Lower lobe of right lung (tissue), 2 donors: ENCODE data around the gene NDUFC2. TPM values are rescaled to one million over a fixed set of nuclear protein-coding genes. Genes with fewer than 3 reads are reported as not detected.

Source experiments
- ATAC-seq, 2 donors: fragments of 200-7000 bp; cut with Tn5 transposase; one replicate each; pipeline ENCODE4 v1.9.1; 2020 to 2022; ENCODE audit warnings: mild to moderate bottlenecking in 2 of 2, moderate library complexity in 2 of 2
- DNase-seq: peaks from one replicate; pipeline ENCODE4 v3.0.0-alpha.2; 2020
- H3K27ac ChIP-seq: fragments of 200-600 bp; one replicate; pipeline ENCODE4 v1.8.0; 2022
- H3K27me3 ChIP-seq: fragments of 200-600 bp; one replicate; pipeline ENCODE4 v1.8.0; 2022; ENCODE audit warnings: low read depth
- H3K36me3 ChIP-seq: fragments of 200-600 bp; one replicate; pipeline ENCODE4 v1.8.0; 2022; ENCODE audit warnings: mild to moderate bottlenecking
- H3K4me1 ChIP-seq: fragments of 200-600 bp; one replicate; pipeline ENCODE4 v1.8.0; 2022
- H3K4me3 ChIP-seq: fragments of 200-600 bp; one replicate; pipeline ENCODE4 v1.8.0; 2022; ENCODE audit warnings: mild to moderate bottlenecking
- H3K9me3 ChIP-seq: fragments of 200-600 bp; one replicate; pipeline ENCODE4 v1.8.0; 2022
- intact Hi-C: fragments of 100-400 bp; cut with DNase I; formaldehyde crosslinking; loops from one replicate; pipeline ENCODE4 v1.11.0; 2022
- total RNA-seq: library from RNA; stranded (reverse); fragmentation: NEBNext Ultra II Directional; extraction: Animal tissue kit (Norgen Biotek cat#: 25700); gene quantifications from one replicate; pipeline ENCODE4 v1.2.1, GENCODE V29; 2021
- TF ChIP-seq, protein P1 (sequence below): fragments of 200-600 bp; IDR thresholded peaks from one replicate; pipeline ENCODE4 v1.8.0; 2022; ENCODE audit warnings: antibody characterized with exemption, mild to moderate bottlenecking
- donor health status: DM: no; HTN: yes; CAD: no; lungs with severe emphysema.

NDUFC2 gene
- total RNA-seq, 1 donor from 2014 or later = 130 TPM

DNA sequence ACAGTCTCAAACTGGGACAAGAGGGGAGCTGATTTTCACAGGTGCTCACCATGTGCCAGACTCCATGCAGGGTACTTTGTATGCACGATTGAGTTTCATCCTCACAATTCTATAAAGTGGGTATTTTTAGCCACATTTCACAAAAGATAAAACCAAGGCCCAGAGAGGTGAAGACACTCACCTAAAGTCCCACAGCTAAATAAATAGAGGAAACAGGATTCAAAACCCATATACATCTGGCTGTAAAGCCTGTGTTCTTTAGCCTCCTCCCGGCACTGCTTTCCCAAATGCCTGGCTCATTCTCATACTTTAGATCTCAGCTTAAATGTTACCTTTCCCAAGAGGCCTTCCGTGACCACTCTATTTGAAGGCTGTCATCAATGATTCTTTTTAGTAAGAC is 43.3 kb downstream of the NDUFC2 start:
- no peak for ATAC-seq
- intact Hi-C loops = no loop called here
- Histone ChIP-seq H3K4me1 (peaks cover 24% of the 10 kb centered on the region), H3K27ac (no peak overlapping the region), H3K36me3 (no peaks in the 10 kb centered on the region), H3K4me3 (no peak overlapping the region), H3K27me3 (no peaks in the 10 kb centered on the region), H3K9me3 (no peaks in the 10 kb centered on the region)
- no peak for DNase-seq
- TF ChIP-seq, protein P1, sequence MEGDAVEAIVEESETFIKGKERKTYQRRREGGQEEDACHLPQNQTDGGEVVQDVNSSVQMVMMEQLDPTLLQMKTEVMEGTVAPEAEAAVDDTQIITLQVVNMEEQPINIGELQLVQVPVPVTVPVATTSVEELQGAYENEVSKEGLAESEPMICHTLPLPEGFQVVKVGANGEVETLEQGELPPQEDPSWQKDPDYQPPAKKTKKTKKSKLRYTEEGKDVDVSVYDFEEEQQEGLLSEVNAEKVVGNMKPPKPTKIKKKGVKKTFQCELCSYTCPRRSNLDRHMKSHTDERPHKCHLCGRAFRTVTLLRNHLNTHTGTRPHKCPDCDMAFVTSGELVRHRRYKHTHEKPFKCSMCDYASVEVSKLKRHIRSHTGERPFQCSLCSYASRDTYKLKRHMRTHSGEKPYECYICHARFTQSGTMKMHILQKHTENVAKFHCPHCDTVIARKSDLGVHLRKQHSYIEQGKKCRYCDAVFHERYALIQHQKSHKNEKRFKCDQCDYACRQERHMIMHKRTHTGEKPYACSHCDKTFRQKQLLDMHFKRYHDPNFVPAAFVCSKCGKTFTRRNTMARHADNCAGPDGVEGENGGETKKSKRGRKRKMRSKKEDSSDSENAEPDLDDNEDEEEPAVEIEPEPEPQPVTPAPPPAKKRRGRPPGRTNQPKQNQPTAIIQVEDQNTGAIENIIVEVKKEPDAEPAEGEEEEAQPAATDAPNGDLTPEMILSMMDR = no peak

DNA sequence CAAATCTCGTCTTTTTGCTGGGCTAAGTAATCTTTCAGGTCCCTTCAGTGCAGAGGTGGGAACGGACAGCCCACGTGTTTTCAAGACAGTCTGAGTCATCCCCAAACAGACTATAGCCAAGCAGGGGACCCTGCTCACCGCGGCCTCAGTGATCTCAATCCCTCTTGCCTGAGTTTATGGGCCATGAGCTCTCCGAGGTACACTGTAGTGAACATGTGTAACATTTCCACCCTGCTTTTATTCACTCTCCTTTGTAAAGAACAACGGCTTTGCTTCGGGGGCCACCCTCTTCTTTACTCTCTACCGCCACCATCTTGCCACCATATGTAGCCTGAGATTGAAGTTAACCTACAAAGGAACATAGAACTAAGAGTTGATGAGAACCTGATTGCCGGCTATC is 45.0 kb downstream of the NDUFC2 start:
- Histone ChIP-seq H3K4me1 (peaks cover 20% of the 10 kb centered on the region), H3K27ac (no peak overlapping the region), H3K9me3 (no peaks in the 10 kb centered on the region), H3K4me3 (no peak overlapping the region), H3K36me3 (no peaks in the 10 kb centered on the region), H3K27me3 (no peaks in the 10 kb centered on the region)
- intact Hi-C loops = no loop called here
- DNase-seq (no peak), ATAC-seq (no peak)
- TF ChIP-seq, protein P1 = no peak

DNA sequence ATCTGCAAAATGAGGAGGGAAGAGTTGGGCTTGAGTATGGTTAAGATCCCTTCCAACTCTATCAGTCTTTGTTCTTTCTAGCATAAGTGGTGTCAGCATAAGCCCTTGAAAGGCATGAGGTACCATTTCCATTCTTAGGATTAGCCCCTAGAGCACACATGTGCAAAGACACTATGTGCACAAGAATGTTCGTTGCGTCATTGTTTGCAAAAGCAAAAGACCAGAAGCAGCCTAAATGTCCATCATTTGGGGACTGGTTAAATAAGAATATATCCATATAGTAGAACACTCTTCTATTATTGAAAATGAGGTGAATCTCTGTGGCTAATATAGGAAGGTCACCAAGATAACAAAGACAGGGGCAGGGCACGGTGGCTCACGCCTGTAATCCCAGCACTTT is 46.6 kb downstream of the NDUFC2 start:
- H3K4me1 ChIP-seq = peaks cover 12% of the 10 kb centered on the region
- DNase-seq = no peak
- intact Hi-C loops = no loop called here
- no peak overlapping the region for H3K4me3 ChIP-seq
- no peaks in the 10 kb centered on the region for H3K9me3 ChIP-seq
- H3K27ac ChIP-seq = no peak overlapping the region
- TF ChIP-seq, protein P1 = no peak
- H3K27me3 ChIP-seq = no peaks in the 10 kb centered on the region
- no peaks in the 10 kb centered on the region for H3K36me3 ChIP-seq
- no peak for ATAC-seq

DNA sequence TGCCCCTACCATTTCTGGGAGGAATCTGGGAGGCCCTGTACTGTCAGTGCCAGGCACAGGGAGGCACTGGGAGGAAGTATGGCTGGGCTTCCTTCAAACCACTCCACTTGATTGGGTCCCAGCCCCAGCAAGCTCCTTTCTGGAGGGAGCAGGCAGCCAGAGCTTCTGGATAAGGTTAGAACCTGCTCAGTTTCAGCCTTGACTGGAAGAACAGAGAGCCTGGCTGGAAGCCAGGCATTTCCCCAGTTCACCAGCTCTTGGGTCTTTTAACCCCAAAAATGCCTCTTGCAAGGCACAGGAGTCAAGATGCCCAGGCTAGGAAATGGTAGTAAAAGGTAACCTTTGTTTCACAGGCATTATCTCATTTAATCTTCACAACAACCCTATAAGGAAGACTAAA is 47.6 kb downstream of the NDUFC2 start:
- H3K4me3 ChIP-seq = no peak overlapping the region
- intact Hi-C loops = no loop called here
- H3K36me3 ChIP-seq = no peaks in the 10 kb centered on the region
- ATAC-seq (no peak), DNase-seq (no peak)
- peaks cover 12% of the 10 kb centered on the region for H3K4me1 ChIP-seq
- TF ChIP-seq, protein P1 = no peak
- H3K27ac ChIP-seq = no peak overlapping the region
- H3K27me3 ChIP-seq = no peaks in the 10 kb centered on the region
- H3K9me3 ChIP-seq = no peaks in the 10 kb centered on the region

DNA sequence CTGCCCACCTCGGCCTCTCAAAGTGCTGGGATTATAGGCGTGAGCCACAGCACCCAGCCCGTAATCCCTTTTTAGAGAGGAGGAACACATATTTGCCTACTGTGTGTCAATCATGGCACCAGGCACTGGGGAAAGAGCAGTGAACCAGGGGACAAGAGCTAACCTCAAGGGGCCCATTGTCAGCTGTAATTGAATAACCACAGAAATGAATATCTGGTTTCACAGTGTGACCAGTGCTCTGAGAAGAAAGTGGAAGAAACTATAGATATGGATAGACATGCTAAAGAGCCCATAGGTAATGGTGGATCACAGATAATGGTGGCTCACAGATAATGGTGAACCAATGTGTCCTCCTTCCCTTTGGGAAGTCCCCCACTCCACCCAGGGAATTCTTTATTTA is 48.0 kb downstream of the NDUFC2 start:
- H3K36me3 ChIP-seq = no peaks in the 10 kb centered on the region
- DNase-seq (no peak), ATAC-seq (no peak)
- H3K9me3 ChIP-seq = no peaks in the 10 kb centered on the region
- intact Hi-C loops = no loop called here
- TF ChIP-seq, protein P1 = no peak
- no peaks in the 10 kb centered on the region for H3K27me3 ChIP-seq
- no peak overlapping the region for H3K27ac ChIP-seq
- peaks cover 12% of the 10 kb centered on the region for H3K4me1 ChIP-seq
- H3K4me3 ChIP-seq = no peak overlapping the region
